Lower leg skin (tissue), 3 donors: Measurements from ENCODE around the gene GLI3.

Source experiments
- CTCF ChIP-seq, 3 donors: fragments of 450-650 bp; IDR thresholded peaks; one replicate each; pipeline ENCODE4 v1.5.1; 2016; ENCODE audit warnings: antibody characterized with exemption in 3 of 3, mild to moderate bottlenecking in 3 of 3, moderate library complexity in 2 of 3
- POLR2A ChIP-seq, 2 donors: fragments of 450-650 bp; IDR thresholded peaks; one replicate each; pipeline ENCODE4 v1.6.1; 2016 to 2017; ENCODE audit warnings: antibody characterized with exemption in 2 of 2, mild to moderate bottlenecking in 1 of 2, moderate library complexity in 1 of 2

GRCh38 chr7:42272793-42273665, 36.0 kb upstream of the GLI3 start:
- no peak for TF ChIP-seq CTCF (IDR thresholded peaks at IDR 0.05)
- TF ChIP-seq POLR2A (IDR thresholded peaks at IDR 0.05) = no peak
